Stomach (tissue), 9 donors: ENCODE results near the gene AUNIP. TPM values are rescaled to one million over a fixed set of nuclear protein-coding genes. Genes with fewer than 3 reads are reported as not detected.

Experiments used
- DNase-seq, 2 donors: peaks; one replicate each; pipeline versions ENCODE4 v3.0.0 to v3.0.0-alpha.2; 2013 to 2019
- H3K27ac ChIP-seq, 5 donors: fragments of 200-600 bp in 4 of 5; sonication (generic) in 4 of 5; one replicate each; pipeline ENCODE4 v1.5.1; 2013 to 2019; ENCODE audit warnings: mild to moderate bottlenecking in 1 of 5, moderate library complexity in 1 of 5
- H3K27me3 ChIP-seq, 3 donors: fragments of 200-600 bp; sonication (generic); one replicate each; pipeline ENCODE4 v1.5.1; 2017 to 2019; ENCODE audit warnings: mixed run types in 1 of 3
- H3K36me3 ChIP-seq, 4 donors: fragments of 200-600 bp; sonication (generic); 1 replicate in 3 of 4; 2 replicates in 1 of 4; pipeline ENCODE4 v1.5.1; 2016 to 2019
- H3K4me1 ChIP-seq, 4 donors: fragments of 200-600 bp; sonication (generic); one replicate each; pipeline ENCODE4 v1.5.1; 2016 to 2019
- H3K4me3 ChIP-seq, 4 donors: fragments of 200-600 bp; sonication (generic) in 3 of 4; one replicate each; pipeline ENCODE4 v1.5.1; 2016 to 2019; ENCODE audit warnings: mild to moderate bottlenecking in 1 of 4
- H3K9me3 ChIP-seq, 4 donors: fragments of 200-600 bp; sonication (generic); one replicate each; pipeline ENCODE4 v1.5.1; 2016 to 2019
- EP300 ChIP-seq: sonication (generic); formaldehyde crosslinking; IDR thresholded peaks from one replicate; pipeline ENCODE4 v1.6.1; 2017; ENCODE audit warnings: antibody characterized with exemption
- POLR2A ChIP-seq, 4 donors: fragments of 450-650 bp; IDR thresholded peaks; one replicate each; pipeline ENCODE4 v1.6.1; 2016; ENCODE audit warnings: antibody characterized with exemption in 4 of 4, control low read depth in 2 of 4, mild to moderate bottlenecking in 1 of 4, moderate library complexity in 1 of 4
- POLR2AphosphoS5 ChIP-seq, 3 donors: sonication (generic); formaldehyde crosslinking; IDR thresholded peaks; one replicate each; pipeline ENCODE4 v1.6.1; 2016; ENCODE audit warnings: antibody characterized with exemption in 3 of 3
- WGBS, 5 donors: extraction: QIAGEN DNeasy Blood & Tissue Kit in 3 of 5; methylation state at CpG; one replicate each; pipeline versions ENCODE4 v1.1.5 to v1.1.7; 2013 to 2018; 5-methylcytosine and 5-hydroxymethylcytosine counted together
- intact Hi-C: fragments of 100-400 bp; cut with DNase I; formaldehyde crosslinking; loops from one replicate; pipeline ENCODE4 v1.15.1; 2023; ENCODE audit warnings: low total_unique reads
- polyA plus RNA-seq, 3 donors: library from polyadenylated mRNA; stranded (reverse); fragments of 200-250 nt; gene quantifications; one replicate each; pipeline ENCODE4 v1.2.3, GENCODE V29; 2013
- total RNA-seq, 5 donors: library from RNA; depleted of rRNA; stranded (reverse); fragments of >200 nt; gene quantifications; one replicate each; pipeline versions ENCODE4 v1.1.0 to v1.2.3, GENCODE V29; 2014 to 2016
- TF ChIP-seq, protein P1 (sequence below), 7 experiments: fragments of 450-650 bp in 4 of 7; fragments of 200-600 bp in 3 of 7; sonication (generic) in 3 of 7; IDR thresholded peaks; one replicate each; pipeline ENCODE4 v1.5.1; 2016 to 2019; ENCODE audit warnings: antibody characterized with exemption in 7 of 7, control low read depth in 2 of 7, mild to moderate bottlenecking in 1 of 7
- donor health status: healthy with polysubstance abuse.
- donor health status: Bipolar disorder and iron deficiency.
- donor health status: healthy.

Gene AUNIP
- total and polyA plus RNA-seq, 8 donors = 0.68 to 2.8 (median 1.00) TPM; not detected in 3

DNA sequence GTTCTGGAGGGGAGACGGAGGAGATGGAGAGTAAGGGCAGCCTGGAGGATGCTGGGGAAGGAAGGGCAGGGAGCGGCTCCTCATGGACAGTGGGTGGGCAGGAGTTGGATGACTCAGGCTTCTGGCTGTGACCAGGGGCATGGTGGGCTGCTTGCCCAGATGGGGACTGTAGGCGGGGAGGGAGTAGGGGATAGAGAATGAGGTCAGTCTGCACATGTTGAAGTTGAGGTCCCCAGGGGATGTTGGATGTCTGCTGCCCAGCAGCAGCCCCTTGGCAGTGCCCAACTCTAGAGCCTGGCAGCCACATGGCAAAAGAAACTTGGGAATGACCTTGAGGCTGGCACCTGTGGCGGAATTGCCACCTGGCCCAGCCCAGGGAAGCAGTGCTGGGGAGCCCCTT is 52.8 kb downstream of the AUNIP start:
- Histone ChIP-seq H3K4me1 (peaks cover 21 to 96% (median 73%) of the 10 kb centered on the region in 4 donors), H3K9me3 (no peaks in the 10 kb centered on the region), H3K27me3 (no peaks in the 10 kb centered on the region), H3K36me3 (peaks cover 28 to 62% (median 54%) of the 10 kb centered on the region in 4 donors), H3K27ac (peak overlapping the region in 4 of 5 donors; percentile 47 to 78 (median 52)), H3K4me3 (no peak overlapping the region)
- no peak for DNase-seq
- TF ChIP-seq EP300 (no peak), POLR2AphosphoS5 (IDR thresholded peaks at IDR 0.05) (no peak), POLR2A (IDR thresholded peaks at IDR 0.05) (no peak)
- TF ChIP-seq, protein P1, sequence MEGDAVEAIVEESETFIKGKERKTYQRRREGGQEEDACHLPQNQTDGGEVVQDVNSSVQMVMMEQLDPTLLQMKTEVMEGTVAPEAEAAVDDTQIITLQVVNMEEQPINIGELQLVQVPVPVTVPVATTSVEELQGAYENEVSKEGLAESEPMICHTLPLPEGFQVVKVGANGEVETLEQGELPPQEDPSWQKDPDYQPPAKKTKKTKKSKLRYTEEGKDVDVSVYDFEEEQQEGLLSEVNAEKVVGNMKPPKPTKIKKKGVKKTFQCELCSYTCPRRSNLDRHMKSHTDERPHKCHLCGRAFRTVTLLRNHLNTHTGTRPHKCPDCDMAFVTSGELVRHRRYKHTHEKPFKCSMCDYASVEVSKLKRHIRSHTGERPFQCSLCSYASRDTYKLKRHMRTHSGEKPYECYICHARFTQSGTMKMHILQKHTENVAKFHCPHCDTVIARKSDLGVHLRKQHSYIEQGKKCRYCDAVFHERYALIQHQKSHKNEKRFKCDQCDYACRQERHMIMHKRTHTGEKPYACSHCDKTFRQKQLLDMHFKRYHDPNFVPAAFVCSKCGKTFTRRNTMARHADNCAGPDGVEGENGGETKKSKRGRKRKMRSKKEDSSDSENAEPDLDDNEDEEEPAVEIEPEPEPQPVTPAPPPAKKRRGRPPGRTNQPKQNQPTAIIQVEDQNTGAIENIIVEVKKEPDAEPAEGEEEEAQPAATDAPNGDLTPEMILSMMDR (IDR thresholded peaks at IDR 0.05) = no peak
- intact Hi-C loops = loop anchor here (5.0 kb wide), 1 partner anchor 194 kb away; no protein-coding TSS in a partner anchor
- 64 to 90% (median 79%) methylated on average over 4 of the region's 4 CpGs for whole genome bisulfite sequencing, 5 donors

DNA sequence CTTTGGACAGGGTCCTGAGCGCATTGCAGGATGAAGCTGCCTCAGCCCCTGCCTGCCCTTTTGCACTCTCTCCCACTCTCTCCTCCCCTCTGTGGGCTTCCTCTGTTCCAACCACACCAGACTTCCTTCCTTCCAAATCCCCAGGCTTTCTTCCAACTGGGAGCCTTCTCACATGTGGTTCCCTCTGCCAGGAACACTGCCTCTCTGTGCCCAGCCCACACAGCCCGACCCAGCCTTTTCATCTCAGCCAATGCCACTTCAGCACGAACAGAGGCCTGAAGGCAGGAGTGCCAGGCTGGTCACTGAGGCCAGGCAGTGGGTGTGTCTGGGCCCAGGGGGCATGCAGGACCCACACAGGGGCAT is 53.4 kb downstream of the AUNIP start:
- no peak for TF ChIP-seq POLR2A (IDR thresholded peaks at IDR 0.05)
- no peak for TF ChIP-seq EP300
- no peak for TF ChIP-seq POLR2AphosphoS5 (IDR thresholded peaks at IDR 0.05)
- TF ChIP-seq, protein P1 (IDR thresholded peaks at IDR 0.05) = no peak
- WGBS, 5 donors = 37 to 53% (median 47%) methylated on average over 2 to 3 of the region's 3 CpGs
- H3K4me1 ChIP-seq = peaks cover 27 to 96% (median 75%) of the 10 kb centered on the region in 4 donors
- peak in 1 of 2 donors; percentile 61 for DNase-seq
- H3K9me3 ChIP-seq = no peaks in the 10 kb centered on the region
- intact Hi-C loops = loop anchor here (5.0 kb wide), 1 partner anchor 194 kb away; no protein-coding TSS in a partner anchor
- H3K27me3 ChIP-seq = no peaks in the 10 kb centered on the region
- peaks cover 28 to 60% (median 50%) of the 10 kb centered on the region in 4 donors for H3K36me3 ChIP-seq
- H3K27ac ChIP-seq = peak overlapping the region in 4 of 5 donors; percentile 48 to 78 (median 54)
- no peak overlapping the region for H3K4me3 ChIP-seq

DNA sequence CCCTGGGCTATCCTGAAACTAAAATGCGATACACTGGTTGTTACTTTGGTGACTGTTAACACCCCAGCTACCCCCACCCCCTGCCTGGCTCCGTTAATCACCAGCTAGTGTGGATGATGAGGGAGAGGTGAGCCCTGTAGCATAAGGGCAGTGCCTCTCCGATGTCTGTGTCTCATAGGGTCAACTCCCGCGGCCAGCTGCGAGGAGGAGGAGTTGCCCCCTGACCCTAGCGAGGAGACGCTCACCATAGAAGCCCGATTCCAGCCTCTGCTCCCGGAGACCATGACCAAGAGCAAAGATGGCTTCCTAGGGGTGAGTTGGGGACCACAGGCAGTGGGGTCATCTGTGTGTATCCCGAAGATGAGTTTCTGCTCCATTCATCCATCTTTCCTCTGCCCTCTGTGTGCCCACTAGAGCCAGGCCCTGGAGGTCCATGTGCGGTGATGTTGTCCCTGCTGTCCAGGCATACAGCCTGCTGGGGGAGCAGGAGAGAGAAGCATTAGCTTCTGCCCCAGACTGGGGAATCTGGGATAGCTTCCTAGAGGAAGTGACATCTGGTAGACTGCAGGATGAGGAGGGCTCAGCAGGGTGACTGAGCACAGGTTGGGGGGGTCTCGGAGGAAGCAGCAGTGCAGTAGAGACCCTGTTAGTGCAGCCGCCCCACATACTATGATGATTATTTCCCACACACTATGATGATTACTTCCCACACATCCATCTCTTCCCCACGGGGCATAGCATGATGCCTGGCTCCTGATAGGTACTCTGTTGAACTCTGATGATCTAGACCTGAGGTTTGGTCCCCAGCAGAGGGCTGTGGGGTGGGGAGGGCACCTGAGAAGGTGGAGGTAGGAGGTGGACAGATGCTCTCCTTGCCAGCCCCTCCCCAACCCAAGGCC is 54.0 kb downstream of the AUNIP start:
- intact Hi-C loops = loop anchor here (5.0 kb wide), 1 partner anchor 193 kb away; no protein-coding TSS in a partner anchor

More for the DNA sequence above, 54.0 kb downstream of the AUNIP start:
- WGBS, 5 donors = 79 to 86% (median 84%) methylated on average over 11 to 15 of the region's 15 CpGs
- no peak overlapping the region for H3K4me3 ChIP-seq
- peaks cover 29 to 94% (median 76%) of the 10 kb centered on the region in 4 donors for H3K4me1 ChIP-seq
- no peak for TF ChIP-seq EP300
- TF ChIP-seq, protein P1 (IDR thresholded peaks at IDR 0.05) = no peak
- no peak for TF ChIP-seq POLR2AphosphoS5 (IDR thresholded peaks at IDR 0.05)
- TF ChIP-seq POLR2A (IDR thresholded peaks at IDR 0.05) = no peak
- peaks cover 28 to 55% (median 47%) of the 10 kb centered on the region in 4 donors for H3K36me3 ChIP-seq
- no peaks in the 10 kb centered on the region for H3K9me3 ChIP-seq
- DNase-seq = no peak
- peak overlapping the region in 4 of 5 donors; percentile 48 to 78 (median 54) for H3K27ac ChIP-seq
- H3K27me3 ChIP-seq = no peaks in the 10 kb centered on the region
